K562 (cell line): ENCODE measurements around the gene CASP9. TPM values are rescaled to one million over a fixed set of nuclear protein-coding genes. Genes with fewer than 3 reads are reported as not detected.
A peak's percentile ranks its signal among the peaks of the same experiment; 100 is the strongest.

ENCODE experiments used
- BRF2 ChIP-seq: IDR thresholded peaks from 3 replicates; pipeline ENCODE4 v1.6.1; 2011; ENCODE audit warnings: borderline replicate concordance, mild to moderate bottlenecking; ENCODE audit not compliant: insufficient read length, insufficient read depth
- FIP1L1 ChIP-seq: fragments of 200-400 bp; formaldehyde crosslinking; IDR thresholded peaks from 2 replicates; pipeline ENCODE4 v1.6.1; 2018; ENCODE audit warnings: mild to moderate bottlenecking, low read depth, low read length; ENCODE audit not compliant: poor library complexity, severe bottlenecking
- LCOR ChIP-seq: sonication (generic); formaldehyde crosslinking; IDR thresholded peaks from 2 replicates; pipeline ENCODE4 v1.8.0; 2022; ENCODE audit warnings: mild to moderate bottlenecking, missing genetic modification reagents
- MEIS2 ChIP-seq: fragments of 450-650 bp; IDR thresholded peaks from 2 replicates; pipeline ENCODE4 v1.6.1; 2014; ENCODE audit warnings: mild to moderate bottlenecking; ENCODE audit not compliant: partially characterized antibody
- MNT ChIP-seq, 2 experiments: fragments of 450-650 bp; conservative IDR thresholded peaks; 2 replicates each; pipeline ENCODE4 v1.6.1; 2017; ENCODE audit warnings: mild to moderate bottlenecking in 2 of 2, moderate library complexity in 2 of 2
- MXD1 ChIP-seq: fragments of 250-450 bp; sonication (Bioruptor Pico); IDR thresholded peaks from 2 replicates; pipeline ENCODE4 v1.8.0; 2021; ENCODE audit warnings: borderline replicate concordance, mild to moderate bottlenecking, moderate library complexity; ENCODE audit not compliant: poor library complexity, severe bottlenecking
- NCOR1 ChIP-seq: fragments of 450-650 bp; IDR thresholded peaks from 2 replicates; pipeline ENCODE4 v1.6.1; 2016; ENCODE audit warnings: mild to moderate bottlenecking, moderate library complexity
- NR1H2 ChIP-seq: sonication (generic); formaldehyde crosslinking; IDR thresholded peaks from 2 replicates; pipeline ENCODE4 v1.4.0; 2020; ENCODE audit warnings: mild to moderate bottlenecking, missing genetic modification reagents
- NR2F6 ChIP-seq: fragments of 450-650 bp; formaldehyde crosslinking; IDR thresholded peaks from 2 replicates; pipeline ENCODE4 v1.4.0; 2020; ENCODE audit warnings: mild to moderate bottlenecking
- REST ChIP-seq, 2 experiments: fragments of 450-650 bp; formaldehyde crosslinking in 1 of 2; IDR thresholded peaks; 2 replicates each; pipeline versions ENCODE4 v1.4.0 to v1.6.1; 2014 to 2020; ENCODE audit warnings: mild to moderate bottlenecking in 2 of 2, borderline replicate concordance in 1 of 2, low read depth in 1 of 2
- RUNX1 ChIP-seq: sonication (generic); IDR thresholded peaks from 2 replicates; pipeline ENCODE4 v1.6.1; 2016; ENCODE audit warnings: antibody characterized with exemption, low read depth
- SMAD4 ChIP-seq: fragments of 250-450 bp; sonication (Bioruptor Pico); conservative IDR thresholded peaks from 2 replicates; pipeline ENCODE4 v1.8.0; 2021; ENCODE audit warnings: inconsistent platforms, mild to moderate bottlenecking, moderate library complexity
- SNIP1 ChIP-seq: fragments of 450-650 bp; IDR thresholded peaks from 2 replicates; pipeline ENCODE4 v1.7.1; 2017; ENCODE audit warnings: low read depth, mild to moderate bottlenecking
- TCF7 ChIP-seq: sonication (generic); IDR thresholded peaks from 2 replicates; pipeline ENCODE4 v1.6.1; 2016; ENCODE audit warnings: antibody characterized with exemption, borderline replicate concordance
- ZNF766 ChIP-seq: fragments of 200-800 bp; sonication (Bioruptor generic); conservative IDR thresholded peaks from 2 replicates; pipeline ENCODE4 v1.6.1; 2016; ENCODE audit warnings: missing genetic modification characterization, missing compliant biosample characterization
- polyA plus RNA-seq, 8 experiments: library from polyadenylated mRNA; depleted of rRNA in 4 of 8; stranded (reverse) in 5 of 8; unstranded in 3 of 8; fragments of >200 nt; fragmentation: Nextera tagmentation in 2 of 8; fragmentation: Illumina TruSeq in 1 of 8; extraction: Ambion mirVana in 2 of 8; extraction: Trizol in 1 of 8; gene quantifications; 2 replicates each; pipeline versions ENCODE4 v1.2.1 to v1.2.3, GENCODE V29; 2011 to 2014; ENCODE audit warnings: inconsistent platforms in 1 of 8, missing spikeins in 1 of 8
- total RNA-seq, 7 experiments: library from RNA; depleted of rRNA in 6 of 7; stranded (reverse); fragments of >200 nt in 6 of 7; fragmentation: Illumina TruSeq in 2 of 7; extraction: Trizol in 2 of 7; gene quantifications; 2 replicates each; pipeline versions ENCODE4 v1.2.1 to v1.2.3, GENCODE V29; 2011 to 2021; ENCODE audit warnings: low replicate concordance in 1 of 7

Gene CASP9
- total and polyA plus RNA-seq, 9 of the 15 experiments (the other 6 are each of a cell fraction or from before 2014, with no cell fraction given), result 10.8 to 54.1 (median 30.7) TPM

- TF ChIP-seq REST (IDR thresholded peaks at IDR 0.05; ENCODE audit: borderline replicate concordance) (0 out of 2 replicates have a peak, but pooled peaks have one; percentile 10), REST (CRISPR knock-in tag; IDR thresholded peaks at IDR 0.05; ENCODE audit: low read depth) (0 out of 2 replicates have a peak, but pooled peaks have one; percentile 48), MXD1 (CRISPR knock-in tag) (no peak), MNT (conservative IDR thresholded peaks at IDR 0.05) (peak; percentile 80 to 91), BRF2 (no peak), NR1H2 (CRISPR knock-in tag) (no peak), FIP1L1 (no peak), MEIS2 (no peak), TCF7 (no peak), SMAD4 (no peak), RUNX1 (no peak), NR2F6 (CRISPR knock-in tag) (no peak), SNIP1 (no peak), ZNF766 (CRISPR knock-in tag) (no peak), LCOR (no peak), NCOR1 (no peak)
Observed at GRCh38 chr1:15444468-15445389, 79.3 kb downstream of the CASP9 start (continued).
